GM21825 (cell line): Measurements from ENCODE around the gene FYCO1.
"Not testable (repeated sequence)": the region's sequence is repeated elsewhere in the genome, so short reads cannot be mapped to it uniquely, and the experiment has no call there.

Experiments used
- ATAC-seq: cut with Tn5 transposase; IDR thresholded peaks from one replicate; pipeline ENCODE4 v1.9.1; 2021; ENCODE audit warnings: mild to moderate bottlenecking, moderate library complexity; ENCODE audit not compliant: unreplicated experiment

FYCO1 gene

GRCh38 chr3:46010519-46011113 is 15.0 kb upstream of the FYCO1 start:
- ATAC-seq, result no peak

- ATAC-seq, result no peak
Measured at GRCh38 chr3:46008058-46008457, 12.4 kb upstream of the FYCO1 start.

DNA sequence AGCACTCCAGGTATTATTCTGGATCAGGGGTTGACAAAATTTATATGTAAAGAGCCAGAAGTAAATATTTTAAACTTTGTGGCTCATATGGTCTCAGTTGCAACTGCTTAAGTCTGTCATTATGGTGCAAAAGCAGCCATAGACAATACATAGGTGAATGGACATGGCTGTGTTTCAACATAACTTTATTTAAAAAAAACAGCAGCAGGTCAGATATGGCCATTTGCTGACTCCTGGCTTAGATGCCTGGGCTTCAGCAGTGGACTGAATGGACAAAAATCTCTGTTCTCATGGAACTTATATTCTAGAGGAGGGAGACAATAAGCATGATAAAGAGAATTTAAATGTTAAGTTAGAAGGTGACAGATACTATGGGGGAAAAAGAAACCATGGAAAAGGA is 11.7 kb upstream of the FYCO1 start:
- no peak for ATAC-seq

DNA sequence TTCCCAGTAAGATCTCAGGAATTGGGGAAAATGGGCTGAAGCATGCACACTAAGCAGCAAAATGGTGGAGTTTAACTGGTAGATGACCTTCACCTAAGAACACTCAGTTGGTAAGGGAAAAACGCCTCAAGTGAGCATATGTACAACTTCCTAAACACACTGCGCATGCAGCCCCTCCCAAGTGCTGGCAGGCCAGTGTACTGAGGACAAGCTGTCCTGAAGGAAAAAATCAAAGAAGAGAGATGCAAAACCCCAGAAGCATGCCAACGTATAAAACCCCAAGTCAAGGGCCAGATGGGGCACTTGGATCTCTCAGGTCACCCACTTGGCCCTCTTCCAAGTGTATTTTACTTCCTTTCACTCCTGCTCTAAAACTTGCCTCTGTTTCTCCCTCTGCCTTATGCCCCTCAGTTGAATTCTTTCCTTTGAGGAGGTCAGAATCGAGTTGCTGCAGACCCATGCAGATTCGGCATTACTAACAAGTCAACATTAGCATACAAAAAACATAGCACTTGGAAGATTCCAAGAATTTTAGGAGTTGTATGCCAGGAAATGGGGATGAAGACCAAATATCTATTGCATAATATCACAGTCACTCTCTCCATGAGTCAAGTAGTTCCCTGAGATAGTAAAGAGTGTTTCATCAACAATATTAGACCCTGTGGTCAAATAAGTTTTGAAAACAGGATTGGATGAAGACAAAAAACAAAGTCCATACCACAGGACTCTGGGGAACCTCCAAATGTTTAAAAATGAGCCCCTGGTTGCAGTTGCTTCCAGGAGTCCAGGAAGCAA is 10.8 kb upstream of the FYCO1 start:
- no peak for ATAC-seq

- not testable (repeated sequence) for ATAC-seq
Measured at GRCh38 chr3:46003706-46004105, 8.1 kb upstream of the FYCO1 start.

DNA sequence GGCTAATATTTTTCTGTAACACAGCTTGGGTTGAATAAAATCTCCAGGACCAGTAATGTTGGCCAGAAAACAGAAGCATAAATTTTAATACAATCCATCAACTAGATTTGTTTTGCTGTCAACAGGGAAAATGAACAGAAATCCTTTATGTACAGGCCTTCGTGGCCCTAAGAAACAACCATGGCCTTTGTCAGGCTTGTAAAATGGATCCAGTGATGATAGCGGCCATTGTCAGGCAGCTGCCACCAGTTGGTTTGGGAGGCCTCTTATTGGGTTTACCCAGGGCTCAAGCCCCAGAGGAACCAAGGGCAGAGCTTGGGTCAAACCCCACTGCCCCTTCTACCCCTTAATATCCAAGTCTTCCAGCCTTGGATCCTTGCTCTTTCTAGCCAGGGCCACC is 5.6 kb upstream of the FYCO1 start:
- ATAC-seq, result no peak

DNA sequence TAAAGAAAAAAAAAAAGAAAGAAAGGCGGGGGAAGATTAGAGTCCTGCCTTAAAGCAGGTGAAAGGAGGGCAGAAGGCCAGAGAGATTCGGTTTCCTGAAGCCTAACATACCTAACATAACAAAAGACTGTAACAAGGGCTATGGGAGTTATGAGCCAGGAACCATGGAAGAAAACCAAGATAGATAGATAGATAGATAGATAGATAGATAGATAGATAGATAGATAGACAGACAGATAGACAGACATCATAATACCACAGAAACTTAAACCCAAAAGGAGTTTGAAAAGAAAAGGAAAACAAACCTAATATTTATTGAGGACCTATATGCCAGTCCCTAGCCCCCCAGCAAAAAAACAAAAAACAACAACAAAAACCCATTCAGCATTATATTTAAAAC is 2.3 kb upstream of the FYCO1 start:
- ATAC-seq, result no peak

GRCh38 chr3:45997499-45997898 is 1.9 kb upstream of the FYCO1 start:
- not testable (repeated sequence) for ATAC-seq

GRCh38 chr3:45994419-45995235 is 997 bp downstream of the FYCO1 start:
- ATAC-seq, result peak; percentile 11

DNA sequence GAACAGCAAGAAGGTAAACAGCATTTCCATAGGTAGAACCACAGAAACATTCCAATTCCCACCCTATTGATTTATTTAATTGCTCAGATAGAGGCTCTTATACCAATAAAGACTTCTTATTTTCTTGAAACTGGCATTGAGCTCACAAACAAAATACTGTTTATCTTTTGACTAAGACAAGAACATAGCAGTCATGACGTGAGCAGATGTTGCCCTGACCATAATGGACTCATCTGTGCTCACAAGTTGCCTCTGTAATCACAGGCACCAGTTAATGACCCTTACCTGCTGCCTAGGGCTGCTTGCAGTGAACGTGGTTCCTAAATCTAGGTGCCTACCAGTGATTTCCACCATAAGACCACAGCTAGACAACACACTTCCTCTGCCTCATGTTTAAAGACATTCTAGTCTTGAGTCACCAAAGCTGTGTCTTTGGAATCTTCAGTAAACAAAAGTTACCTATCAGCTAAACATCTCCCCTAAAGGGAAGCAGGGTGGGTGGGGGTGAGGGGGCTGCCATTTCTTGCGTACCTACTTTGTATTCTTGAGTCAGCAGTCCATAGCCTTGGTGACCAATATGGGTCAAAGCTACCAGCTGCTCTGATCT is 2.1 kb downstream of the FYCO1 start:
- no peak for ATAC-seq

DNA sequence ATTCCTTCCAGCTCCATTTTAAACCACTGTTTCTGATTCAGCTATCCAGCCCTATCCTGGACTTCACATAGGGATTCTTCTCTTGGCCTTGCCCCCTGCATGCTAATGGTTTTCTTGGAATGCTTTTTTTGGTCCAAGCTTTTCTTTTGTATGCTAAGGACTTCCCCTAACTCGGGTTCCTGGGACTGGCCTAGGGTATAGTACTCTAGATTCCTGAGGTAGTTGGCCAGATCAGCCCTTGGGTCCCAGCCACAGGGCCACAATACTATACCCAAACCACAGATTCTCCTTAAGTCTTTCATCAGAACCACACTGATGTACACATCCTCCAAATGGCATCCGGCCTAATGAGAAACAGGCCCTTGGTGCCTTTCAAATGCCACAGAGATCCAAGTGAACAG is 2.8 kb downstream of the FYCO1 start:
- ATAC-seq, result no peak

DNA sequence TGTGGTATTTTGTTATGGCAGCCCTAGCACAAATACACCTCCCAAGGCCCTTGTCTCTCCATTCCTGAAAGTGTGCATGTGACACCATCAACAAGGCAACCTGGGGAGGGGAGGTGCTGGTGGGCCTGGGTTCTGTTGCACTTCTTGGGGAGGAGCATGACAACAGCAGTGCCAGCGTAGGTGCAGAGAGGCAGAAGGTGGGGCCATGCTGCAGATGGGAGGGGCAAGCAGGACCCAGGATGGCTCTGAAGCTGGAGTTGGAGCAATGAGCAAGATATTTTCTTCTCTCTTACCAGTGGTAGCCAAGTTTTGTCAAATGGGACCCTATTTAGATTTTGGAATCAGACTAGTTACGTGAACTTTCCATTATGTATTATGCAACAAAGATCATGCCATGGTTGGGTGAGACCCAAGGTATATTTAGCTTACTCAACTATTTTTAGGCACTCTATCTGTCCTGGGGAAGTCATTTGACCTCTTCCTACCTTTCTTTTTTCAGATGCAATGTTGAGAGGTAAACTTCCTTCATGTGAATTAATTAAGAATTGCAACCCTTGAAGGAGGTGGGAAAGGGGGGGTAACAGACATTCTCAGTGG is 3.4 kb downstream of the FYCO1 start:
- no peak for ATAC-seq

DNA sequence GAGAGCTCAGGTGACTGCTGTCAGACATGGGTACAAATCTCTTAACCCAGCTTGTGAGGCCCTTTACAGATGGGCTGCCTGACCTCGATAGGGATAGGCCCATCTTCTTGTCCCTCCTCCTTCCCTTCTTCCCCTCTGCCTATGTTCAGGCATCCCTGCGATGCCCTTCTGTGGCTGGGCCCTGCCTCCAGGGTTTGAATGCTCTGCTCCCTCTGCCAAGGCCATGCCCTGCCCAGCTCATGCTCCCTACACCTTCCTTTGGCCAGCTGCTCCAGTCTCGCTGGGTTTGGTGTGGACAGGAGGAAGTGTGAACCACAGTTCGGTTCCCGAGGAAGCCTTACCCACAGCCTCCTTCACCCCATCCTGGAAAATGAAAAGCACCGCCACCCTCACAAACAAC is 4.3 kb downstream of the FYCO1 start:
- ATAC-seq, result no peak

GRCh38 chr3:45990181-45990580 is 5.4 kb downstream of the FYCO1 start:
- ATAC-seq, result no peak

DNA sequence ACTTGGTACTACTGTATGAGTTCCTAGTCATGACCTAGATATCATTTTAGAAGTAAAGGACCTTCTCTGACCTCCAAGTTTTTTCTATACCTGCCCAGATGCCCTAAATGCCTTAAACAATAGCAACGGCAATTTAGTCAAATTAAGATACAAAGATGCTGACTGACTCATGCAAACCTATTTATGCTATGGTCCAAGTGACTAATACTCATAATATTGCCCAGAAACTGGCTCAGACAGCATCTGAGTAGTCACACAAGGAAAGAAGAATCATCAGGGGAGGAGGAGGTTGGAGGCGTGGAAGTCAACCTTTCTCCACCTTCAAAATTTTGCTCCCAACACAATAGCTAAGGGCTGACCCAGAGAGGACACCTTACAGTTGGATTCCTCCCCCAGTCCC is 6.8 kb downstream of the FYCO1 start:
- no peak for ATAC-seq

GRCh38 chr3:45988362-45988761 is 7.3 kb downstream of the FYCO1 start:
- ATAC-seq, result no peak

GRCh38 chr3:45987368-45988291 is 8.0 kb downstream of the FYCO1 start:
- no peak for ATAC-seq

GRCh38 chr3:45986303-45986982 is 9.2 kb downstream of the FYCO1 start:
- ATAC-seq, result no peak

GRCh38 chr3:45985532-45986302 is 9.9 kb downstream of the FYCO1 start:
- ATAC-seq, result no peak
